WTC11 (cell line): Measurements from ENCODE around the gene JADE3. TPM values are rescaled to one million over a fixed set of nuclear protein-coding genes. Genes with fewer than 3 reads are reported as not detected.

ENCODE experiments used
- ATAC-seq: fragments of 200-7000 bp; cut with Tn5 transposase; 2 replicates; pipeline ENCODE4 v1.10.0; 2021; ENCODE audit warnings: mild to moderate bottlenecking, moderate library complexity
- CTCF ChIA-PET: fragments of 300-600 bp; sonication (Branson Sonifier 250); formaldehyde crosslinking; loops from one replicate; lab custom pipeline; 2021; ENCODE audit warnings: antibody characterized with exemption; lab: Charles Lee
- POLR2A ChIA-PET: fragments of 350-600 bp; sonication (Branson Sonifier 250); formaldehyde crosslinking; loops from one replicate; lab custom pipeline; 2021; ENCODE audit warnings: antibody characterized with exemption; lab: Charles Lee
- DNase-seq: peaks from one replicate; pipeline ENCODE4 v3.0.0; 2021; ENCODE audit warnings: low spot score
- H3K27ac Mint-ChIP-seq: 2 replicates; pipeline ENCODE4 v1.8.0; 2021; ENCODE audit warnings: mixed read lengths
- H3K27me3 Mint-ChIP-seq: 2 replicates; pipeline ENCODE4 v1.8.0; 2021; ENCODE audit warnings: low read depth, mild to moderate bottlenecking, moderate library complexity, mixed read lengths
- H3K36me3 Mint-ChIP-seq: 2 replicates; pipeline ENCODE4 v1.8.0; 2021; ENCODE audit warnings: mixed read lengths
- H3K4me1 Mint-ChIP-seq: 2 replicates; pipeline ENCODE4 v1.8.0; 2022; ENCODE audit warnings: mixed read lengths
- H3K4me3 Mint-ChIP-seq: 2 replicates; pipeline ENCODE4 v1.8.0; 2021; ENCODE audit warnings: mild to moderate bottlenecking, moderate library complexity, mixed read lengths
- H3K9me3 Mint-ChIP-seq: 2 replicates; pipeline ENCODE4 v1.8.0; 2021; ENCODE audit warnings: mixed read lengths
- FOXP1 ChIP-seq: sonication (generic); formaldehyde crosslinking; IDR thresholded peaks from 2 replicates; pipeline ENCODE4 v1.8.0; 2022; ENCODE audit warnings: missing genetic modification reagents, mild to moderate bottlenecking, moderate library complexity, borderline replicate concordance
- HMGA2 ChIP-seq: fragments of 250-450 bp; sonication (Bioruptor Pico); IDR thresholded peaks from 2 replicates; pipeline ENCODE4 v1.4.0; 2021; ENCODE audit warnings: mild to moderate bottlenecking, moderate library complexity
- JAZF1 ChIP-seq: fragments of 250-450 bp; sonication (Bioruptor Pico); IDR thresholded peaks from 2 replicates; pipeline ENCODE4 v1.9.0; 2021; ENCODE audit warnings: moderate library complexity, mild to moderate bottlenecking, inconsistent platforms
- JUN ChIP-seq: sonication (generic); formaldehyde crosslinking; IDR thresholded peaks from 2 replicates; pipeline ENCODE4 v1.8.0; 2023; ENCODE audit warnings: mild to moderate bottlenecking, missing genetic modification reagents
- KAT7 ChIP-seq: sonication (generic); formaldehyde crosslinking; IDR thresholded peaks from 2 replicates; pipeline ENCODE4 v1.8.1; 2023; ENCODE audit warnings: missing genetic modification reagents, mild to moderate bottlenecking, borderline replicate concordance
- NFATC4 ChIP-seq: fragments of 250-450 bp; sonication (Bioruptor Pico); IDR thresholded peaks from 2 replicates; pipeline ENCODE4 v1.9.0; 2021; ENCODE audit warnings: mild to moderate bottlenecking
- NR2C2 ChIP-seq: sonication (generic); formaldehyde crosslinking; IDR thresholded peaks from 2 replicates; pipeline ENCODE4 v1.8.0; 2022; ENCODE audit warnings: mild to moderate bottlenecking, missing genetic modification reagents
- SP1 ChIP-seq: sonication (generic); formaldehyde crosslinking; conservative IDR thresholded peaks from 2 replicates; pipeline ENCODE4 v1.8.1; 2022; ENCODE audit warnings: missing genetic modification reagents
- TCF7 ChIP-seq: sonication (generic); formaldehyde crosslinking; IDR thresholded peaks from 2 replicates; pipeline ENCODE4 v1.8.0; 2022; ENCODE audit warnings: mild to moderate bottlenecking, low read depth, missing genetic modification reagents, moderate library complexity
- ZNF138 ChIP-seq: sonication (generic); formaldehyde crosslinking; conservative IDR thresholded peaks from 2 replicates; pipeline ENCODE4 v1.8.1; 2022; ENCODE audit warnings: mild to moderate bottlenecking, moderate library complexity, missing genetic modification reagents
- ZNF263 ChIP-seq: sonication (generic); formaldehyde crosslinking; IDR thresholded peaks from 2 replicates; pipeline ENCODE4 v1.8.1; 2022; ENCODE audit warnings: low read depth, mild to moderate bottlenecking, moderate library complexity, missing genetic modification reagents
- ZNF416 ChIP-seq: fragments of 250-450 bp; sonication (Bioruptor Pico); IDR thresholded peaks from 2 replicates; pipeline ENCODE4 v1.9.0; 2021; ENCODE audit warnings: mild to moderate bottlenecking, inconsistent platforms
- ZNF423 ChIP-seq: fragments of 250-450 bp; sonication (Bioruptor Pico); IDR thresholded peaks from 2 replicates; pipeline ENCODE4 v2.1.2; 2022; ENCODE audit warnings: mild to moderate bottlenecking, moderate library complexity
- ZNF671 ChIP-seq: fragments of 250-450 bp; sonication (Bioruptor Pico); IDR thresholded peaks from 2 replicates; pipeline ENCODE4 v1.8.0; 2021; ENCODE audit warnings: mild to moderate bottlenecking
- total RNA-seq: library from RNA; stranded (reverse); gene quantifications from 3 replicates; pipeline ENCODE4 v1.2.3, GENCODE V29; 2021
- TF ChIP-seq, protein P1 (sequence below): sonication (generic); formaldehyde crosslinking; IDR thresholded peaks from 2 replicates; pipeline ENCODE4 v1.8.1; 2023; ENCODE audit warnings: mild to moderate bottlenecking, missing genetic modification reagents
- TF ChIP-seq, protein P2 (sequence below): sonication (generic); formaldehyde crosslinking; IDR thresholded peaks from 2 replicates; pipeline ENCODE4 v1.8.1; 2022; ENCODE audit warnings: mild to moderate bottlenecking, moderate library complexity, missing genetic modification reagents
- TF ChIP-seq, protein P3 (sequence below): sonication (generic); formaldehyde crosslinking; IDR thresholded peaks from 2 replicates; pipeline ENCODE4 v1.8.1; 2023; ENCODE audit warnings: mild to moderate bottlenecking, missing genetic modification reagents
- TF ChIP-seq, protein P4 (sequence below): sonication (generic); formaldehyde crosslinking; IDR thresholded peaks from 2 replicates; pipeline ENCODE4 v1.8.1; 2022; ENCODE audit warnings: missing genetic modification reagents, borderline replicate concordance
- TF ChIP-seq, protein P5 (sequence below): sonication (generic); formaldehyde crosslinking; IDR thresholded peaks from 2 replicates; pipeline ENCODE4 v1.8.0; 2023; ENCODE audit warnings: missing genetic modification reagents
- TF ChIP-seq, protein P6 (sequence below): sonication (generic); formaldehyde crosslinking; IDR thresholded peaks from 2 replicates; pipeline ENCODE4 v1.8.1; 2022; ENCODE audit warnings: mild to moderate bottlenecking, missing genetic modification reagents, moderate library complexity, borderline replicate concordance
- TF ChIP-seq, protein P7 (sequence below): fragments of 200-600 bp; IDR thresholded peaks from 2 replicates; pipeline ENCODE4 v1.8.0; 2022; ENCODE audit warnings: antibody characterized with exemption
- TF ChIP-seq, protein P8 (sequence below): sonication (generic); formaldehyde crosslinking; IDR thresholded peaks from 2 replicates; pipeline ENCODE4 v1.8.1; 2022; ENCODE audit warnings: low read depth, missing genetic modification reagents, borderline replicate concordance

JADE3 gene
- total RNA-seq, 1 experiment from 2014 or later = 19.2 TPM

DNA sequence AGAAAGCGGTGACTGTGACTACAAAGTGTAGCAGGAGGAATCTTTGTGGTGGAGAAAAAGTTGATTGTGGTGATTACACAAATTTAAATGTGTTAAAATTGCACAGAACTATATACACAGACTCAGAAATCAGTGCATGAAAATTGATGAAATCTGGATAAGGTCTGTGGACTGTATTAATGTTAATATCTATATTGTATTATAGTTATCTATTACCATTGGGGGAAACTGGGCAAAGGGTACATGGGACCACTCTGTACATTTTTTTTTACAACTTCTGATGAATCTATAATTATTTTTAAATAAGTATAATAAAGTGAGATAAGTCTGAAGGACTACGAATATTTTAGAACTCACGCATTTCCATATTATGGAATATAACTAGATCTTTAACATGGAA is 1.8 kb upstream of the JADE3 start (continued):
- TF ChIP-seq, protein P1, sequence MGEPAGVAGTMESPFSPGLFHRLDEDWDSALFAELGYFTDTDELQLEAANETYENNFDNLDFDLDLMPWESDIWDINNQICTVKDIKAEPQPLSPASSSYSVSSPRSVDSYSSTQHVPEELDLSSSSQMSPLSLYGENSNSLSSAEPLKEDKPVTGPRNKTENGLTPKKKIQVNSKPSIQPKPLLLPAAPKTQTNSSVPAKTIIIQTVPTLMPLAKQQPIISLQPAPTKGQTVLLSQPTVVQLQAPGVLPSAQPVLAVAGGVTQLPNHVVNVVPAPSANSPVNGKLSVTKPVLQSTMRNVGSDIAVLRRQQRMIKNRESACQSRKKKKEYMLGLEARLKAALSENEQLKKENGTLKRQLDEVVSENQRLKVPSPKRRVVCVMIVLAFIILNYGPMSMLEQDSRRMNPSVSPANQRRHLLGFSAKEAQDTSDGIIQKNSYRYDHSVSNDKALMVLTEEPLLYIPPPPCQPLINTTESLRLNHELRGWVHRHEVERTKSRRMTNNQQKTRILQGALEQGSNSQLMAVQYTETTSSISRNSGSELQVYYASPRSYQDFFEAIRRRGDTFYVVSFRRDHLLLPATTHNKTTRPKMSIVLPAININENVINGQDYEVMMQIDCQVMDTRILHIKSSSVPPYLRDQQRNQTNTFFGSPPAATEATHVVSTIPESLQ = no peak

DNA sequence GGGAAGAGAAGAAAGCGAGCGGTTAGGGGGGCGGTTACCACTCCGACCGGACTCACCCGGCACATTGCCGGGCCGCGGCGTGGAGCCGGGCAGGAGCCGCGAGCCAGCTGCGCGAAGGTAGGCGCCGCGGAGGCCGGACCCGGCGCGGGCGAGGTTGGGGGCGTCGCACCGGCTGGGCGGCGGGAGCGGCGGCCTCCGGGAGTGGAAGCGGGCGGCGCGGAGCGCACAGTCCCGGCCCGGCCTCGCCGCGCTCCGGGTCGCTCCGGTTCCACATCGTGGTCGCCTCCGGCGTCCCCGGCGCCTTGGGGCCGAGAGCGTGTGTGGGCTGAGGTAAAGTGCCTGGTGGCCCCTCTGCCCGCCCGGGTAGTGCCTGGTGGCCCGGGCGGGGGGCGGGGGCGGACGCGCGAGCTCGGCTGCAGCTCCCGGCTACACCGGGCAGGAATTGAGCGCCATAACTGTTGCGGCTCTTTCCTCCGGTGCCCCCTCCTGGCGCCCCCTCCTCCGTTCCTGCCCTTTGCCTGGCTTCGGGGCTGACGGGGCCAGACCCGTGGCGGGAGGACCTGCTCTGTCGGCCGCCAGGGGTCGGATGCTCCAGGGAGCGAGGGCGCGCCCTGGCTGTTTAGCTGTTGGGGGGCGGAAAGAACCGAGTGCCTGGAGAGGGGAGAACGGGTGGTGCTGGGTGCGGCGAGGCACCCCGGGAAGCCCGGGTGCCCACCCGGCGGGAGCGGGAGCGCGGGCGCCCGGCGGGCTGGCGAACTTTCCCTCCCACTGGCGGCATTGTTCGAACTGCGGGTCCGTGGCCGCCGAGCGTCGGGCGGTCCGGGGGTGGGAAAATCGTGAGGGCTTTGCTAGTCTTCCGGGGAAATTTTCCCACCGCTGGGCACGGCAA is 626 bp downstream of the JADE3 start:
- Mint-ChIP-seq H3K36me3 (no peaks in the 10 kb centered on the region), H3K4me3 (peak overlapping the region; percentile 90), H3K9me3 (no peaks in the 10 kb centered on the region), H3K27ac (no peak overlapping the region), H3K4me1 (peaks cover 31% of the 10 kb centered on the region), H3K27me3 (peaks cover 5% of the 10 kb centered on the region; the same call in 1 of the 2 replicates)
- CTCF ChIA-PET = interaction anchor here (0.6 to 1.4 kb wide), 10 partner anchors 9 to 121 kb away, joined by 3 to 7 read pairs (median 4); no protein-coding TSS in a partner anchor
- ATAC-seq (peak; percentile 67), DNase-seq (peak; percentile 69)
- POLR2A ChIA-PET = interaction anchor here (0.6 kb wide), 2 partner anchors 231 to 1293 kb away, joined by 3 to 4 read pairs; no protein-coding TSS in a partner anchor
- TF ChIP-seq ZNF671 (CRISPR knock-in tag) = no peak
- TF ChIP-seq, protein P2, sequence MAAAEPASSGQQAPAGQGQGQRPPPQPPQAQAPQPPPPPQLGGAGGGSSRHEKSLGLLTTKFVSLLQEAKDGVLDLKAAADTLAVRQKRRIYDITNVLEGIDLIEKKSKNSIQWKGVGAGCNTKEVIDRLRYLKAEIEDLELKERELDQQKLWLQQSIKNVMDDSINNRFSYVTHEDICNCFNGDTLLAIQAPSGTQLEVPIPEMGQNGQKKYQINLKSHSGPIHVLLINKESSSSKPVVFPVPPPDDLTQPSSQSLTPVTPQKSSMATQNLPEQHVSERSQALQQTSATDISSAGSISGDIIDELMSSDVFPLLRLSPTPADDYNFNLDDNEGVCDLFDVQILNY (CRISPR knock-in tag) = 0 out of 2 replicates have a peak, but pooled peaks have one; percentile 59
- TF ChIP-seq, protein P3, sequence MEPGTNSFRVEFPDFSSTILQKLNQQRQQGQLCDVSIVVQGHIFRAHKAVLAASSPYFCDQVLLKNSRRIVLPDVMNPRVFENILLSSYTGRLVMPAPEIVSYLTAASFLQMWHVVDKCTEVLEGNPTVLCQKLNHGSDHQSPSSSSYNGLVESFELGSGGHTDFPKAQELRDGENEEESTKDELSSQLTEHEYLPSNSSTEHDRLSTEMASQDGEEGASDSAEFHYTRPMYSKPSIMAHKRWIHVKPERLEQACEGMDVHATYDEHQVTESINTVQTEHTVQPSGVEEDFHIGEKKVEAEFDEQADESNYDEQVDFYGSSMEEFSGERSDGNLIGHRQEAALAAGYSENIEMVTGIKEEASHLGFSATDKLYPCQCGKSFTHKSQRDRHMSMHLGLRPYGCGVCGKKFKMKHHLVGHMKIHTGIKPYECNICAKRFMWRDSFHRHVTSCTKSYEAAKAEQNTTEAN (CRISPR knock-in tag) = no peak
- TF ChIP-seq TCF7 (CRISPR knock-in tag) = no peak
- TF ChIP-seq, protein P4, sequence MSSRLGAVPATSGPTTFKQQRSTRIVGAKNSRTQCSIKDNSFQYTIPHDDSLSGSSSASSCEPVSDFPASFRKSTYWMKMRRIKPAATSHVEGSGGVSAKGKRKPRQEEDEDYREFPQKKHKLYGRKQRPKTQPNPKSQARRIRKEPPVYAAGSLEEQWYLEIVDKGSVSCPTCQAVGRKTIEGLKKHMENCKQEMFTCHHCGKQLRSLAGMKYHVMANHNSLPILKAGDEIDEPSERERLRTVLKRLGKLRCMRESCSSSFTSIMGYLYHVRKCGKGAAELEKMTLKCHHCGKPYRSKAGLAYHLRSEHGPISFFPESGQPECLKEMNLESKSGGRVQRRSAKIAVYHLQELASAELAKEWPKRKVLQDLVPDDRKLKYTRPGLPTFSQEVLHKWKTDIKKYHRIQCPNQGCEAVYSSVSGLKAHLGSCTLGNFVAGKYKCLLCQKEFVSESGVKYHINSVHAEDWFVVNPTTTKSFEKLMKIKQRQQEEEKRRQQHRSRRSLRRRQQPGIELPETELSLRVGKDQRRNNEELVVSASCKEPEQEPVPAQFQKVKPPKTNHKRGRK = no peak
- no peak for TF ChIP-seq HMGA2 (CRISPR knock-in tag)
- TF ChIP-seq JUN = no peak
- TF ChIP-seq ZNF263 (CRISPR knock-in tag) = no peak
- TF ChIP-seq FOXP1 (CRISPR knock-in tag) = no peak
- TF ChIP-seq ZNF138 (CRISPR knock-in tag) = no peak
- TF ChIP-seq, protein P5, sequence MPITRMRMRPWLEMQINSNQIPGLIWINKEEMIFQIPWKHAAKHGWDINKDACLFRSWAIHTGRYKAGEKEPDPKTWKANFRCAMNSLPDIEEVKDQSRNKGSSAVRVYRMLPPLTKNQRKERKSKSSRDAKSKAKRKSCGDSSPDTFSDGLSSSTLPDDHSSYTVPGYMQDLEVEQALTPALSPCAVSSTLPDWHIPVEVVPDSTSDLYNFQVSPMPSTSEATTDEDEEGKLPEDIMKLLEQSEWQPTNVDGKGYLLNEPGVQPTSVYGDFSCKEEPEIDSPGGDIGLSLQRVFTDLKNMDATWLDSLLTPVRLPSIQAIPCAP (CRISPR knock-in tag) = no peak
- TF ChIP-seq KAT7 (CRISPR knock-in tag) = 0 out of 2 replicates have a peak, but pooled peaks have one; percentile 43
- no peak for TF ChIP-seq ZNF416 (CRISPR knock-in tag)
- TF ChIP-seq, protein P6, sequence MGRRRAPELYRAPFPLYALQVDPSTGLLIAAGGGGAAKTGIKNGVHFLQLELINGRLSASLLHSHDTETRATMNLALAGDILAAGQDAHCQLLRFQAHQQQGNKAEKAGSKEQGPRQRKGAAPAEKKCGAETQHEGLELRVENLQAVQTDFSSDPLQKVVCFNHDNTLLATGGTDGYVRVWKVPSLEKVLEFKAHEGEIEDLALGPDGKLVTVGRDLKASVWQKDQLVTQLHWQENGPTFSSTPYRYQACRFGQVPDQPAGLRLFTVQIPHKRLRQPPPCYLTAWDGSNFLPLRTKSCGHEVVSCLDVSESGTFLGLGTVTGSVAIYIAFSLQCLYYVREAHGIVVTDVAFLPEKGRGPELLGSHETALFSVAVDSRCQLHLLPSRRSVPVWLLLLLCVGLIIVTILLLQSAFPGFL = no peak
- no peak for TF ChIP-seq NR2C2
- TF ChIP-seq NFATC4 (CRISPR knock-in tag) = no peak
- TF ChIP-seq, protein P7, sequence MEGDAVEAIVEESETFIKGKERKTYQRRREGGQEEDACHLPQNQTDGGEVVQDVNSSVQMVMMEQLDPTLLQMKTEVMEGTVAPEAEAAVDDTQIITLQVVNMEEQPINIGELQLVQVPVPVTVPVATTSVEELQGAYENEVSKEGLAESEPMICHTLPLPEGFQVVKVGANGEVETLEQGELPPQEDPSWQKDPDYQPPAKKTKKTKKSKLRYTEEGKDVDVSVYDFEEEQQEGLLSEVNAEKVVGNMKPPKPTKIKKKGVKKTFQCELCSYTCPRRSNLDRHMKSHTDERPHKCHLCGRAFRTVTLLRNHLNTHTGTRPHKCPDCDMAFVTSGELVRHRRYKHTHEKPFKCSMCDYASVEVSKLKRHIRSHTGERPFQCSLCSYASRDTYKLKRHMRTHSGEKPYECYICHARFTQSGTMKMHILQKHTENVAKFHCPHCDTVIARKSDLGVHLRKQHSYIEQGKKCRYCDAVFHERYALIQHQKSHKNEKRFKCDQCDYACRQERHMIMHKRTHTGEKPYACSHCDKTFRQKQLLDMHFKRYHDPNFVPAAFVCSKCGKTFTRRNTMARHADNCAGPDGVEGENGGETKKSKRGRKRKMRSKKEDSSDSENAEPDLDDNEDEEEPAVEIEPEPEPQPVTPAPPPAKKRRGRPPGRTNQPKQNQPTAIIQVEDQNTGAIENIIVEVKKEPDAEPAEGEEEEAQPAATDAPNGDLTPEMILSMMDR = 0 out of 2 replicates have a peak, but pooled peaks have one; percentile 24
- TF ChIP-seq, protein P8, sequence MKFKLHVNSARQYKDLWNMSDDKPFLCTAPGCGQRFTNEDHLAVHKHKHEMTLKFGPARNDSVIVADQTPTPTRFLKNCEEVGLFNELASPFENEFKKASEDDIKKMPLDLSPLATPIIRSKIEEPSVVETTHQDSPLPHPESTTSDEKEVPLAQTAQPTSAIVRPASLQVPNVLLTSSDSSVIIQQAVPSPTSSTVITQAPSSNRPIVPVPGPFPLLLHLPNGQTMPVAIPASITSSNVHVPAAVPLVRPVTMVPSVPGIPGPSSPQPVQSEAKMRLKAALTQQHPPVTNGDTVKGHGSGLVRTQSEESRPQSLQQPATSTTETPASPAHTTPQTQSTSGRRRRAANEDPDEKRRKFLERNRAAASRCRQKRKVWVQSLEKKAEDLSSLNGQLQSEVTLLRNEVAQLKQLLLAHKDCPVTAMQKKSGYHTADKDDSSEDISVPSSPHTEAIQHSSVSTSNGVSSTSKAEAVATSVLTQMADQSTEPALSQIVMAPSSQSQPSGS = no peak
- no peak; the same call in 1 of the 2 replicates for TF ChIP-seq SP1 (CRISPR knock-in tag)
- no peak for TF ChIP-seq JAZF1
- TF ChIP-seq ZNF423 (CRISPR knock-in tag) = peak; percentile 66
